ENCODE data around the gene SLC43A1.
"Not testable (repeated sequence)": the region's sequence is repeated elsewhere in the genome, so short reads cannot be mapped to it uniquely, and the experiment has no call there.

Gene SLC43A1

DNA sequence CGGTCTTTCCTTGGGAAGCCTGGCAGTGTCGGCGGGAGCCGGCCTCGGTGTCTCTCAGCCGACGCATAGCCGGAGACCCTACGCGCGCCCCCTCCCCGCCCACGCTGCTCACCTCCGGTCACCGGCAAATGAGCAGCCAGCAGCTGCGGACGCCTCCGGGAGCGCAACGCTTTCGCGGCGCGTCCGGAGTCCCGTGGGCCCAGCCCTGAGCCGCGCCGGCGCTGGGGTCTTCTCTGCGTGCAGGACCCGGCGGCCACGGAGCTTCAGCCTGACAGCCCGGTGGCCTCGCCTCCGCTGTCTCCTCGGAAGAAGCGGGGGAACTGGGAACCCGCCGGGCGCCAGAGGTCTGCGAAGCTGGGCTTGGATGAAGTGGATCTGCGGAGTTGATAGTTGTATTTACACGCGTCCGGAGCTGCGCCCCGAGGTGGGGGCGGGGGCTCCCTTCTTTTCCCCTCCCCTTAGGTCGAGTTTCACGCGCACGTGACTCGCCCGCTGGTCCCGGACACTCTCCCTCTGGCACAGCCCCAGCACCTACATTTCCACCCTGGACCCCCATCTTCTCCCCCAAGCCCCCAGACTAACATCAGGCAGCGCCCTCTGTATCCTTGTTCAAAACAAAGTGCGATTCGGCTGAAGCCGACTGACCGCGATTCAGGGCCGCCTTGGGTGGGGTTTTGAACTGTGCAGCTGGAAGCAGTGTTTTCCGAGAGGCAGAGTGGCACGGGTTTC, at the start of gene SLC43A1:
TSS of gene SLC43A1 (minus strand) at position 371 of the 729 bp plus-strand sequence. CDS start 1,591 bp downstream, outside the sequence.
- DNase-seq = peak; percentile 60

GRCh38 chr11:57562596-57562995, 47.1 kb upstream of the SLC43A1 start:
- no peak for DNase-seq

DNA sequence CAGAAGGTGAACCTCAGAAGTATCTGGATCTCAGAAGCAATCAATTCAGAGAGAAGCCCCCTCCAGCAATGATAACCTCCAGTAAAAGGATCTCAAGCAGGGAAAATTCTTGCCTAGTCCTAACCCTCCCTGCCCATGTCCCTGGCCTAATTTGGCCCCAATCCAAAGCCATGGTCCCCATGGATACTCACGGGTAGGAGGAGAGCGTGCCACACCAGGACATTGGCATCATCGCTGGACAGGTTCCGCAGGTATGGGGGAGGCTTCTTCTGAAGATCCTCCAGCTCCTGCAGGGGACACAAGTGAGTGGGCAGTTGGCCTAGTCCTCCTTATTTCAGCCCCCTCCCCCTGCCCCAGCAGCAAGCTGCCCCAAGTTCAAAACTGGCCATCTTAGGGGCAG, 44.6 kb upstream of the SLC43A1 start:
- DNase-seq = no peak

- no peak for DNase-seq
These were observed 40.5 kb upstream of the SLC43A1 start for GRCh38 chr11:57556041-57556440.

DNA sequence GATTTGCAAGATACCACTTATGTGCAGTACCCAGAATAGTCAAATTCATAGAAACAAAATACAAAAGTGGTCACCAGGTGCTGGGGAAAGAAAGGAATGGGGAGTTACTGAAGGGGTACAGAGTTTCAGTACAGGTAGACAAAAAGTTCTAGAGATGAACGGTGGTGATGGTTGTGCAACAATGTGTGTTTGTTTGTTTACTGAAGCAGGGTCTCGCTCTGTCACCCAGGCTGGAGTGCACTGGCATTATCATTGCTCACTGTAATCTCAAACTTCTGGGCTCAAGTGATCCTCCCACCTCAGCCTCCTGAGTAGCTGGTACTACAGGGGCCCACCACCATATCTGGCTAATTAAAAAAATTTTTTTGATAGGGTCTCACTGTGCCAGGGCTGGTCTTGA, 39.9 kb upstream of the SLC43A1 start:
- DNase-seq = no peak

DNA sequence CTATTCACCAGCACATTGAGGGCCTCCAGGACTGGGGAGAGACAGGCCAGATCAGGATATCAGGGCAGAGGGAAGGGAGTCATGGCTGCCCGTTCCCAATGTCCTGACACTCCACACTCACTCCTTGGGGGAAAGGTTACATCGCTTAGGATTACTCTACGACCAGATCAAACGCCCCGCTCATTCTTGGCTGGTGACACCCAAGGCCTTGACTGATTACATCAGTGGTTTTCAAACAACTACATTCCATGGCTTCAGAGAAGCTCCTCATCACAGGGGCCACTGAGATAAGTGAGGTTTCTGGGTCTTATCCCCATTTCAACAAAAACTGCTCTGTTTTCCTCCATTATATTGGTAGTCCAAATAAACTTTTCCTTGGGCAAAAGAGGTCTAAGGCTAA, 37.0 kb upstream of the SLC43A1 start:
- no peak for DNase-seq

GRCh38 chr11:57551941-57552340, 36.4 kb upstream of the SLC43A1 start:
- no peak for DNase-seq

GRCh38 chr11:57549983-57550382, 34.5 kb upstream of the SLC43A1 start:
- DNase-seq = no peak

DNA sequence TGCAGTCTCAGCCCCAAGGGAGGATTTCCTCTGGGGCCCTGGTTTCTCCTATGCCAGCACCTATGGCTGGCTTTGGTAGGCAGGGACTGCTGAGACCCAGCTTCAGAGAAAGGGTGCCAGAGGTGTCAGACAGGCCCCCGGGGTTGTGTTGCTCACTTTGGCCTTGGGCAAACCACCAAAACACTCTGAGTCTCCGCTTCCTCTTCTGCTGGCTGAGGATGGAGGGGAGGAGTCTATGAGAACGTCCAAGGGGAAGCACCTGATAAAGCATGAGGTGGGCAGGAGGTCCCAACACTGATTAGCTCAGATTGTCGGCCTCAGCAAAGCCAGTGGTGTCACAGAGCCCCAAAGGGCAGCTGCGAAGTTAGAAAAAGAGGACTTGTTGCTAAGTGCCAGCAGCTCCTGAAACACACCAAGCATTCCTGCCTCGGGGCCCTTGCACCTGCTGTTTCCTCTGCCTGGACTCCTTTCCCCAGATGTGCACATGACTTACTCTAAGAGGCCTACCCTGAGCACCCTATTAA, 32.4 kb upstream of the SLC43A1 start:
- DNase-seq = peak; percentile 10

GRCh38 chr11:57546869-57547475, 31.5 kb upstream of the SLC43A1 start:
- peak; percentile 49 for DNase-seq

DNA sequence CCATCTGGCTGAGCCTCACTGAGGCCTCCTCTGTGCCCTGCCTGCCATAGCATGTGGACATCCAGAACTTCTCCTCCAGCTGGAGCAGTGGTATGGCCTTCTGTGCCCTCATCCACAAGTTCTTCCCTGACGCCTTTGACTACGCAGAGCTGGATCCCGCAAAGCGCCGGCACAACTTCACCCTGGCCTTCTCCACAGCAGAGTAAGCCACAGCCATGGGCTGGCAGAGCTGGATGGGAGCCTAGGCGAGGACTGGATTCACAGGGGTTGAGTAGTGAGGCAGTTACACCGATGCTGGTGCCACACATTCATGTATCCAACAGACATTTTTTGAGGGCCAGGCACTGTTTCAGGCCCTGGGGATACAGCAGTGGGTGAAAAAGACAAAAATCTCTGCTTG, 30.9 kb upstream of the SLC43A1 start:
- DNase-seq = no peak

GRCh38 chr11:57545883-57546282, 30.4 kb upstream of the SLC43A1 start:
- DNase-seq = no peak

DNA sequence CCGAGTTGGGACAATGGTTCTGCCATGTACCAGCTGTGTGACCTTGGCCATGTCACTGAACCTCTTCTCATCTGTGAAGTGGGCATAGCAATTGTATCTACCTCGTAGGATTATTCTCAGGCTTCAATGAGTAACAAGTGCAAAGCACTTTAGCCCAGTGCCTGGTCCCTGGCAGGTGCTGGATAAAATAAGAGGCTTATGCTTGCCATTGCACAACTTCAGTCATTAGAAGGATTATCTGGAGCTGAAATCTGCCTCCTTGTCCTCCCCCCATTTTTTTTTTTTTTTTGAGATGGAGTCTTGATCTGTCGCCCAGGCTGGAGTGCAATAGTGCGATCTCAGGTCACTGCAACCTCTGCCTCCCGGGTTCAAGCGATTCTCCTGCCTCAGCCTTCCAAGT, 29.1 kb upstream of the SLC43A1 start:
- no peak for DNase-seq

- no peak for DNase-seq
These were observed 28.1 kb upstream of the SLC43A1 start for GRCh38 chr11:57543593-57543992.

- DNase-seq = no peak
These were observed 27.1 kb upstream of the SLC43A1 start for GRCh38 chr11:57542582-57542981.

DNA sequence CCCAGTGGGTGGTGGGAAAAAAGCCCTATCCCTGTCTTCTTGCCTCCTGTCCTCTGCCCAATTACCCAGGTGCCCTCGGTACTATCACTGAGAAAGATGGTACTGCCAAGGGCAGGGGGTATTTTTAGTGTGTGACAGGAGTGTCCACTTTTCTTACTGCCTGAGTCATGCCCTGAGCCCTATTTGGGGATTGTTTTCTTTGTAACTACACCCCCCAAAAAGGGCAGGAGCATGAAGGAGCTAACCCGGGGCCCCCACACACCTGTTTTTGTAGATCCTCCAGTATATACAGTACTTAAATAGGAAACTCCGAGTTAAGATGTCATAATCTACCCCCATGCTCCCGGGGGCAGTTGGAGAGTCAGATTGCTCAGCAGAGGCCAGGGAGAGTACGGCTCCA, 25.7 kb upstream of the SLC43A1 start:
- DNase-seq = no peak

GRCh38 chr11:57539342-57539741, 23.8 kb upstream of the SLC43A1 start:
- no peak for DNase-seq

DNA sequence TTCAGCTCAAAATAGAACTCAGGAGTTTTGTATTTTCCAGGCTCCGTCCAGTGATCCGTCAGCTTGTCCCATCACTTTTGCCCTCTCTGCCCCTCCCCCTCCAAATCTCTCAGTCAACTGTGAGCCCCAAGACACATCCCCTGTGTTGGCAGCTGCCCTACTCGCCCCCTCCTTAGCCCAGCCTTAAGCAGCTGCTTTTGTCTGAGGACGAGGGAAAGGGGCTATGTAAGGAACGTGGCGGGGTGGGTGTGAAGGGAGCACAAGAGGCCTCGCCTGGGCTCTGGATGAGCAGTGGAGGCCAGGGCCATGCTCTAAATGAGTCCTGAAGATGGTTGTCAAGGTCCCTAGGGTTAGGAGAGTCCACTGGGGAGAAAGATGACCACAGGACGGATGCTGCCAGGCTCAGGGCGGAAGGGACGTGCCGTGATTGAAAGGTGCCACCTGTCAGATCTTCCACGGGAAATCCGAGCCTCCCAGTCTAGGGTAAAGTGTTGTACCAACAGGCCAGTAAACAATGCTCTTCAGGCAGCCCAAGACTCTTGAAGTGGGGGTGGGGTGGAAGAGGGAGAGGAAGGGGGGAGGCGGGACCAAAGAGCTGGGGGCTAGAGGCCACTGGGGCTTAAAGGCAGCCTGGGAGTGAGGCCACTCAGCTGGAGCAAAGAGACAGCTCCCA, 21.6 kb upstream of the SLC43A1 start, which contains the start of gene SMTNL1:
TSS of gene SMTNL1 (plus strand) at position 649 of the 673 bp plus-strand sequence. CDS start 5,048 bp downstream, outside the sequence.
- no peak for DNase-seq

DNA sequence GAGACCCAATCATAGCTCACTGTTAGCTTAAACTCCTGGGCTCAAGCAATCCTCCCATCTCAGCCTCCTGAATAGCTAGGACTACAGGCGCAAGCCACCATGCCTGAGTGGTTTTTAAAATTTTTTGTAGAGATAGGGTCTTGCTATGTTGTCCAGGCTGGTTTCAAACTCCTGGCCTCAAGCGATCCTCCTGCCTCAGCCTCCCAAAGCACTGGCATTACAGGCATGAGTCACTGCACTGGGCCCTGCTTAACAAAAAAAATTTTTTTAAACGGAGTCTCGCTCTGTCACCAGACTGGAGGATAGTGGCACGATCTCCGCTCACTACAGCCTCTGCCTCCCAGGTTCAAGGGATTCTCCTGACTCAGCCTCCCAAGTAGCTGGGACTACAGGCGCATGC, 18.9 kb upstream of the SLC43A1 start:
- DNase-seq = not testable (repeated sequence)

GRCh38 chr11:57530596-57531507, 15.3 kb upstream of the SLC43A1 start, which contains the start of gene TIMM10:
Gene TIMM10 (minus strand): TSS chr11:57530754. CDS start chr11:57530189, 565 bp downstream.
- peak; percentile 98 for DNase-seq

- peak; percentile 9 for DNase-seq
These were observed 14.7 kb upstream of the SLC43A1 start for GRCh38 chr11:57530215-57530595.

- no peak for DNase-seq
These were observed 13.5 kb upstream of the SLC43A1 start for GRCh38 chr11:57529012-57529411.

Measured in activated CD4-positive, alpha-beta T cell treated with anti-CD3 and anti-CD28 coated beads, Interleukin-10, Interleukin-2, amounts not matched to agents 100 ng/mL and 50 ng/mL, durations not matched to agents 16 hours and 8 hours (primary cell).